Measurements from ENCODE around the gene SGMS2. TPM values are rescaled to one million over a fixed set of nuclear protein-coding genes. Genes with fewer than 3 reads are reported as not detected.
A peak's percentile ranks its signal among the peaks of the same experiment; 100 is the strongest.
"Not testable (repeated sequence)": the region's sequence is repeated elsewhere in the genome, so short reads cannot be mapped to it uniquely, and the experiment has no call there.

The SGMS2 gene
- total RNA-seq, 2 experiments from 2014 or later: 0.42 to 0.46 TPM

- ChIA-PET CTCF (no interaction called here), POLR2A (no interaction called here)
- H3K36me3 Mint-ChIP-seq (ENCODE audit: low read depth): no peaks in the 10 kb centered on the region
- peaks cover 3% of the 10 kb centered on the region for H3K27me3 Mint-ChIP-seq
- peak; percentile 68 for DNase-seq
- H3K4me3 Mint-ChIP-seq: no peak overlapping the region
- no peak overlapping the region for H3K27ac Mint-ChIP-seq
- no peaks in the 10 kb centered on the region for H3K9me3 Mint-ChIP-seq
- peaks cover 2% of the 10 kb centered on the region for H3K4me1 Mint-ChIP-seq
Measured at GRCh38 chr4:107913283-107913899, 88.7 kb downstream of the SGMS2 start.

- H3K27ac Mint-ChIP-seq: no peak overlapping the region
- peaks cover 2% of the 10 kb centered on the region for H3K4me1 Mint-ChIP-seq
- peaks cover 7% of the 10 kb centered on the region for H3K9me3 Mint-ChIP-seq
- no peak for DNase-seq
- POLR2A ChIA-PET: no interaction called here
- peaks cover 2% of the 10 kb centered on the region for H3K36me3 Mint-ChIP-seq (ENCODE audit: low read depth)
- CTCF ChIA-PET: no interaction called here
- no peak overlapping the region for H3K4me3 Mint-ChIP-seq
- H3K27me3 Mint-ChIP-seq: peaks cover 10% of the 10 kb centered on the region
Measured at GRCh38 chr4:107915220-107915619, 90.5 kb downstream of the SGMS2 start.

- CTCF ChIA-PET: no interaction called here
- H3K36me3 Mint-ChIP-seq (ENCODE audit: low read depth): peaks cover 2% of the 10 kb centered on the region
- H3K27me3 Mint-ChIP-seq: peaks cover 14% of the 10 kb centered on the region
- H3K9me3 Mint-ChIP-seq: peaks cover 7% of the 10 kb centered on the region
- no peak overlapping the region for H3K27ac Mint-ChIP-seq
- DNase-seq: no peak
- H3K4me1 Mint-ChIP-seq: peaks cover 2% of the 10 kb centered on the region
- no peak overlapping the region for H3K4me3 Mint-ChIP-seq
- POLR2A ChIA-PET: no interaction called here
Measured at GRCh38 chr4:107916623-107917022, 91.9 kb downstream of the SGMS2 start.

GRCh38 chr4:107917500-107917899, 92.8 kb downstream of the SGMS2 start:
- no peak for DNase-seq
- Mint-ChIP-seq H3K9me3 (peaks cover 7% of the 10 kb centered on the region), H3K36me3 (ENCODE audit: low read depth) (peaks cover 2% of the 10 kb centered on the region), H3K27me3 (peaks cover 19% of the 10 kb centered on the region), H3K4me1 (peaks cover 2% of the 10 kb centered on the region), H3K27ac (no peak overlapping the region), H3K4me3 (no peak overlapping the region)
- ChIA-PET POLR2A (no interaction called here), CTCF (no interaction called here)

GRCh38 chr4:107922486-107923473, 98.0 kb downstream of the SGMS2 start:
- Mint-ChIP-seq H3K36me3 (ENCODE audit: low read depth) (peaks cover 2% of the 10 kb centered on the region), H3K9me3 (peaks cover 7% of the 10 kb centered on the region), H3K27me3 (peaks cover 17% of the 10 kb centered on the region), H3K27ac (no peak overlapping the region), H3K4me1 (no peaks in the 10 kb centered on the region), H3K4me3 (no peak overlapping the region)
- CTCF ChIA-PET: no interaction called here
- POLR2A ChIA-PET: no interaction called here
- DNase-seq: no peak

GRCh38 chr4:107925713-107926112, 101.0 kb downstream of the SGMS2 start:
- CTCF ChIA-PET; H3K27me3 Mint-ChIP-seq; H3K36me3 Mint-ChIP-seq (ENCODE audit: low read depth); H3K9me3 Mint-ChIP-seq; DNase-seq; H3K4me1 Mint-ChIP-seq; H3K4me3 Mint-ChIP-seq; H3K27ac Mint-ChIP-seq; POLR2A ChIA-PET: not testable (repeated sequence)

GRCh38 chr4:107926875-107927274, 102.1 kb downstream of the SGMS2 start:
- H3K27ac Mint-ChIP-seq; CTCF ChIA-PET; H3K4me1 Mint-ChIP-seq; DNase-seq; H3K36me3 Mint-ChIP-seq (ENCODE audit: low read depth); H3K4me3 Mint-ChIP-seq; H3K27me3 Mint-ChIP-seq; H3K9me3 Mint-ChIP-seq; POLR2A ChIA-PET: not testable (repeated sequence)

GRCh38 chr4:107930821-107931774, 106.4 kb downstream of the SGMS2 start, which contains the start of gene CYP2U1:
Gene CYP2U1 (plus strand): TSS chr4:107931549. CDS start chr4:107931644, 95 bp downstream.
- Mint-ChIP-seq H3K36me3 (ENCODE audit: low read depth) (peaks cover 9% of the 10 kb centered on the region), H3K27me3 (no peaks in the 10 kb centered on the region), H3K4me1 (peaks cover 24% of the 10 kb centered on the region), H3K27ac (peak within 1 kb of the TSS; percentile 79), H3K4me3 (peak within 1 kb of the TSS; percentile 77), H3K9me3 (peaks cover 2% of the 10 kb centered on the region)
- DNase-seq: peak; percentile 82
- POLR2A ChIA-PET: no interaction called here
- CTCF ChIA-PET: interaction anchor here (1.1 kb wide), 1 partner anchor 22 kb away, joined by 3 read pairs; no protein-coding TSS in a partner anchor

- ChIA-PET POLR2A (no interaction called here), CTCF (interaction anchor here (1.1 kb wide), 1 partner anchor 23 kb away, joined by 3 read pairs; no protein-coding TSS in a partner anchor)
- Mint-ChIP-seq H3K4me1 (peaks cover 27% of the 10 kb centered on the region), H3K27ac (peak overlapping the region; percentile 79), H3K27me3 (no peaks in the 10 kb centered on the region), H3K9me3 (peaks cover 2% of the 10 kb centered on the region), H3K36me3 (ENCODE audit: low read depth) (peaks cover 11% of the 10 kb centered on the region), H3K4me3 (peak overlapping the region; percentile 76)
- peak; percentile 28 for DNase-seq
Measured at GRCh38 chr4:107931775-107932321, 107.1 kb downstream of the SGMS2 start.

- POLR2A ChIA-PET: no interaction called here
- H3K27me3 Mint-ChIP-seq: no peaks in the 10 kb centered on the region
- peaks cover 2% of the 10 kb centered on the region for H3K9me3 Mint-ChIP-seq
- CTCF ChIA-PET: no interaction called here
- DNase-seq: no peak
- H3K27ac Mint-ChIP-seq: no peak overlapping the region
- peaks cover 16% of the 10 kb centered on the region for H3K36me3 Mint-ChIP-seq (ENCODE audit: low read depth)
- no peak overlapping the region for H3K4me3 Mint-ChIP-seq
- H3K4me1 Mint-ChIP-seq: peaks cover 34% of the 10 kb centered on the region
Measured at GRCh38 chr4:107935246-107935645, 110.5 kb downstream of the SGMS2 start.

- Mint-ChIP-seq H3K4me1 (peaks cover 27% of the 10 kb centered on the region), H3K36me3 (ENCODE audit: low read depth) (peaks cover 16% of the 10 kb centered on the region), H3K9me3 (peaks cover 2% of the 10 kb centered on the region), H3K27me3 (no peaks in the 10 kb centered on the region), H3K27ac (peak overlapping the region; percentile 43), H3K4me3 (peak overlapping the region; percentile 1)
- ChIA-PET CTCF (no interaction called here), POLR2A (no interaction called here)
- no peak for DNase-seq
Measured at GRCh38 chr4:107937040-107937439, 112.3 kb downstream of the SGMS2 start.

GRCh38 chr4:107939307-107939706, 114.6 kb downstream of the SGMS2 start:
- no peak for DNase-seq
- Mint-ChIP-seq H3K4me1 (peaks cover 17% of the 10 kb centered on the region), H3K27me3 (no peaks in the 10 kb centered on the region), H3K9me3 (peaks cover 2% of the 10 kb centered on the region), H3K36me3 (ENCODE audit: low read depth) (peaks cover 16% of the 10 kb centered on the region), H3K27ac (no peak overlapping the region), H3K4me3 (no peak overlapping the region)
- CTCF ChIA-PET: no interaction called here
- POLR2A ChIA-PET: no interaction called here
